ENCODE results near the gene CRCP.

The CRCP gene

GRCh38 chr7:66198469-66198868, 83.8 kb downstream of the CRCP start:
- DNase-seq, result no peak

GRCh38 chr7:66198956-66199355, 84.3 kb downstream of the CRCP start:
- no peak for DNase-seq

GRCh38 chr7:66202441-66202840, 87.8 kb downstream of the CRCP start:
- no peak for DNase-seq

All from T1000 (cell line).